GM18870 (cell line): ENCODE results near the gene SLC9A9.

Source experiments
- ATAC-seq: cut with Tn5 transposase; IDR thresholded peaks from one replicate; pipeline ENCODE4 v1.9.1; 2021; ENCODE audit warnings: moderate library complexity; ENCODE audit not compliant: unreplicated experiment

Gene SLC9A9

DNA sequence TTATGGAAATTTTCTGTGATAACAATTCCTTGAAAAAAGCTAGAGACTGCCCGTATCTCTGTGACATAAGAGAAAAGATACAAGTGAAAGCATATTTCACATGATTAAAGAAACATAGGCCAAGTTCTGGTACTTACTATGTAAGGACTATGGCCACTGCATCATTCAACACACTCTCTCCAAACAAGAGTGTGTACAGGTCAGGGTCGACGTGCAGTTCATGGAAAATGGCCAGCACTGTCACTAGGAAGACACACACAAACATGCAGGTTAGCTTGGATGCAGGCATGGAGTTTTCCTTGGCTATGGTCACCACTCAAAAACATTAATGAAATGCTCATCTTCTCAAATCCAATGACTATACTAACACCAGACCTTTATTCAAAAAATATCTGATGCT lies 196.2 kb downstream of the SLC9A9 start:
- ATAC-seq = no peak

DNA sequence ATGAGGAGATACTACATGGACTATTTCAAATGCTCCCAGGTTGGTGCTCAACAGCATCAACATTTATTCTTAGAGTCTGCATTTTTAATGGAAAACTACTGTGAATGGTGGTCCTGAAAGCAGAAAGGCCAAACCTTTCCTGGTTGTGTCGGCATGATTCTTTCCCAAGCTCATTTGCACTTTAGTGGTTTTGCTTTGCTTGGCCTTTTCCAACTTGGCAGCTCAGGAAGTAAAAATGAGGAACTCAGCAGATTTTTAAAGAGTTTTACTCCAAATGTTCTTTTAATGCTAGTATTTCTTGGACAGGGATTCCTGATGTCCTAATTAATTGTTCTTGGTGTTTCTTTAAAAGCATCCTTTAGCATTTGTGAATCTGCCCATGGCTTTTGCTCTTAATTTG lies 197.4 kb downstream of the SLC9A9 start:
- no peak for ATAC-seq

DNA sequence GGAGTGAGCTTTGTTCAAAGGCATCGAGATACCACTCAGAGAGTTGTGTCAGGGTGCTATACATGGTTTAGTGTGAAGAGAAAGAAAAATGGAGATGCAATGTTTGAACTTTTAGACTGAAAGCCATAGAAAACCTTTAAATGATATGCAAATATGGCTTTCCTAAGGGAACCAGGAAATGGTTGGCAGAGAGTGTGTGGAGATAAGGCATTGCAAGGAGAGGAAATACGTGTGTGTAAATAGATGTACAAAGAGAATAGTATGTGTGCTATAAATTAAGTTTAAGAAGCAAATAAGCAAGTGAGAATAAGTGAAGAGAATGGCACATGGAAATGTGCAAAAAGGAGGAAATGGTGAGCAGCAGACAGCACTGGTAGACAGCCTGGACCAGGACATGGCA lies 198.1 kb downstream of the SLC9A9 start:
- ATAC-seq = no peak

DNA sequence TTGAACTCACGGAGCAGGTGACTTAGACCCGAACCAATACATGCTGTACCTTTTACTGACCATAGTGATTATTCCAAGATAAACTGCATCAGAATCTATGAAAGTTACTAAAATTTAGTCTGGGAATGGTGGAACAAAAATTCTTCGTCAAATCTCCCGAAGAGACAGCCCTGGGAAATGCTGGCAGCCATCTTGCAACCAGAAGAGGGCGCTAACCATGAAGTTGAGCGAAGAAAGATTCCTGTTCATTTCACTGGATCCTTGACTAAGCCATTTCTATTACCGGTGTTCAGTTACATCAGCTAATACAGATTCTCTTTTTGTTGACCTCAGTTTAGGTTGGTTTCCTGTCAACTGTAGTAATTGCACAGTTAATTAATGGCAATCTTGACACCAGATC lies 199.6 kb downstream of the SLC9A9 start:
- ATAC-seq = no peak

DNA sequence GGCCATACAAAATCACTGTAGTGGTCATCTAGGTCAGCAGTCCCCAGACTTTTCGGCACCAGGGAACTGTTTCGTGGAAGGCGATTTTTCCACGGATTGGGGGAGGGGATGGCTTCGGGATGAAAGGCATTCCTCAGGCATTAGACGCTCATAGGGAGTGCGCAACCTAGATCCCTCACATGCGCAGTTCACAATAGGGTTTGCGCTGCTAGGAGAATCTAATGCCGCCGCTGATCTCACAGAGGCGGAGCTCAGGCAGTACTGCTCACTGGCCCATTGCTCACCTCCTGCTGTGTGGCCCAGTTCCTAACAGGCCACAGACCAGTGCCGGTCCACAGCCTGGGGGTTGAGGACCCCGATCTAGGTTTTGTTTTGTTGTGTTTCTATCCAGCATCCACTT lies 200.1 kb downstream of the SLC9A9 start:
- ATAC-seq = no peak

DNA sequence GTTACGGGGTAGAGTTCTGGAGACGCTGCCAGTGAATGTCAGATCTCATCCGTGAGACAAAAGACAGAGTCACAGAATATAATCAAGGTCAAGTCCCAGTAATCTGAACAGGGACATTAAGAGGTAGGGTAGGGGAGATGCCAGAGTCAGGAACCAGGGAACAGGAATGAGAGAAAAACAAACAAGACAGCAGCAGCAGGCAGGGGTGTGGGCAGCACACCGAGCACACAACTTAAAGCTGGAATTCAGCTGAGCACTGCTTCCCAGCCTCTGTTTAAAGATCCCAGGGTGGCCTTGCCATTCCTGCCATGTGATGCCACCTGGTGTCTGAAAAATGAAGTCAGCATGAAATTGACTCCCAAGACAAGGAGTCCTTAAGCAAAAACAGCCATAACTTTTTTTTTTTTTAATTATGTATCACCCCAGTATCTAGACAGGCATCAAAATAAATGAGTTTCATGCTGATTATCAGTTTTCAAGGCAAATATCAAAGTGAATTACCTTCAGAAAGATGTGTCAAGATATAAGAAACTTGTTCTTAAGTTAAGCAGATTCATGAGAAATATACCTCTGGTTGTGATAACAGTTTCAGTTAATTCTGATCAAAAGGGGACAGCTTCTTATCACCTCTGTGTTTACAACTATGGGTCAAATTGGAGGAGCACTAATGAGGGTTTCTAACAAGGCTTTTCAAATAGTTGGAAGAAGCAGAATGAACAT lies 203.7 kb downstream of the SLC9A9 start:
- no peak for ATAC-seq

DNA sequence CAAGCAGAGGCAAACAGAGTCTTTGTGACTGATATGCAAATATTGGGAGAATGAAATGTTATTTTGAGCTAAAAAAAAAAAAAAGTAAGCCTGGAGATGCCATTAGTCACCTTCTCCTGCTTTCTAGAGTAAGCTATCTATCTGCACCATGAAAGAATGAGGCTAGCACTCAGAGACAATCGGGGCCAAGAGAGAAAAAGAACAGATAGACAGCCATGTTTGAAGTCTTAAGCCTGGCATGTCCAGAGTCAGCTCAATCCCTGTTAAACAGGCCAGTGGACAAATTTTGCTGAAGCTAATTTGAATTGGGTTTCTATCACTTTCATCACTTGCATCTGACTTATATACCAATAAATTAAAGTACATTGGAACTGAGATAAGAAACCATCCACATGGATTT lies 204.4 kb downstream of the SLC9A9 start:
- ATAC-seq = no peak

DNA sequence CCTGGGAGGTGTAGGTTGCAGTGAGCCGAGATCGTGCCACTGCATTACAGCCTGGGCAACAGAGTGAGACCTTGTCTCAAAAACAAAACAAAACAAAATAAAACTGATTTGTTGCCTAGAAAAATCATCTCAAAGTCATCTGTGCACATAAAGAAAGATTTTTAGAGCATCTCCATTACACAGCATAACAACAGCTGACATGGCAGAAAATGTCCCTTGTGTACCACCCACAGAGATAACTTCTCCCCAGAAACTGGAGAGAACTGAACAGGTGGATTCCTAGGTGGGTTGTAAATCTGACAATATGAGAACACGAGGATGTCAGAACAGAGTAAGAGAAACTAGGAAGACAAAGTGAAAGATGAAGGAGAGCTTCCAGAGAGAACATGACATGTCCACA lies 207.5 kb downstream of the SLC9A9 start:
- no peak for ATAC-seq

DNA sequence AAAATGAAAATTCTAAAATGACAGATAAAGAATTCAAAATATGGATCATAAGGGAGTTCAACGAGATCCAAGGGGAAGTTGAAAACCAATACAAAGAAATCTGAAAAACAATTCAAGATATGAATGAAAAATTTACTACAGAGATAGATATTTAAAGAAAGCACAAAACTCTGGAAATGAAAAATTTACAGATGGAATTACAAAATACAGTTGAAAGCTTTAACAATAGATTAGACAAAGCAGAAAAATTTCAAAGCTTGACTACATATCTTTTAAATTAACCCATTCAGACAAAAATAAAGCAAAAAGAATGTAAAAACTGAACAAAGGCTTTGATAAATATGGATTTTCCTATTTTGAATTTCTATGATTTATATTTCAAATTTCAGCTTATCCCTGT lies 211.1 kb downstream of the SLC9A9 start:
- no peak for ATAC-seq

DNA sequence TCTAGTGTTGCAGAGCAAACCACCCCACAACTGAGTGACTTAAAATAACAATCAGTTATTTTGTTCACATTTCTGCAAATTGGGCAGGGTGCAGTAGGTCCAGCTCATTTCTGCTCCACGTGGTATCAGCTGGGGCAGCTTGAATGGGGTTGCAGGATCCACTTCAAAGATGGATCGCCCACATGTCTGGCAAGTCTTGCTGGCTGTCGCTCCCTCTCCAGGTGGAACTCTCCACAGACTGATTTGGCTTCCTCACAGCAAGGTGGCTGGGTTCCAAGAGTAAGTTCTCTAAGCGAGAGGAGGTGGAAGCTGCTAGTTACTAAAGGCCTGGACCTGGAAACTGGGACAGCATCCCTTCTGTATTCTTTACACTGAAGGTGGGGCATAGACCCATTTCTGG lies 213.3 kb downstream of the SLC9A9 start:
- no peak for ATAC-seq

DNA sequence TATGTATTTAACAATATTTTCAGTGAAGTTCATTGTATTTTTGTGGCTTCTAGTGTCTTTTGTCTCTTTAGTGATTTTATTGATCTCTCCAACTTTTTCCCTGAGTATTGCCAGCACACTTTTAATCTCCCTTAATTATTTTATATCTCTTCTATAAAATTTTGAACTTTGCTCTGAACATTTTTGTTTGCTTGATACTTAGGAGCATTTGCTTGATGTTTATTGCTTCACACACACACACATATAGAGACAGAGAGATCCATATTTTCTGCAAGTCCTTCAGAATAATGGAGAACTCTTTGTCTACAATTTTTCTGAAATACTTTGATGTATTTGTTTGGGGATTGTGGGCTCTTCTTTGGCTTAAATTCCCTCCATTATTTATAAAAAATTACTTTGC lies 213.8 kb downstream of the SLC9A9 start:
- no peak for ATAC-seq

DNA sequence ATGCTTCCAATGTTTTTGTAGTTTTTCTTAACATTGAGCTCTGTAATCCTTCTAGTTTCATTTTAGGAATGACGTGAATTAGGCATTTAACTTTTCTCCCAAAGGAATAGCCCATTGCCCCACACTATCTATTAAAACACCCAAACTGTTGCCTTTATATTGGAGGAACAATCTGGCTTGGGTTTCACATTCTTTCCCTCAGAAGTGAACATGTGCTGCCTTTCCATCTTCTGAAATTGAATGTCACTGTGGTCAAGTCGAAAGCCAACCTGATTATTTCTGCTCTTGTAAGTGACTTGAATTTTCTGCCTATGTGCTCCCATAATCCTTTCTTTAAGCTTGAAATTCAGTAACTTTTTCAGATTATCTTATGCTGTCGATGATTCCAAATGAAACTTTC lies 214.5 kb downstream of the SLC9A9 start:
- no peak for ATAC-seq

DNA sequence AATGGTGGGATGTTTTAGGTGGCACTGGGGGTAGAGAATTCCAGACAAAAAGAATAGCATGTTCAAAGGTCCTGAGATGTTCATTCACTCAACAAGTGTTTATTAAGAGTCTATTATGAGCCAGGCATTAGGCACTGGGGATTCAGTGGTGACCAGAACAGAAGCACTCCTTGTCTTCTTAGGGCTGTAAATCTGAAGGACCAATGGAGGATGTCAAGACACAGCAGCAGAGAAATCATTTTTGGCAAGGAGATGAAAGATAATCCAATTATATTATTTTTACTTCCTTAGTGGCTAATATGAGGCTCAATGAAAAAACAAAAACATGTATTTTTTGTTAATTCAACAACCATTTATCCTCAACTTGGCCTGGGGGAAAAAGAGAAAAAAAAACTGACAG lies 218.5 kb downstream of the SLC9A9 start:
- ATAC-seq = no peak

DNA sequence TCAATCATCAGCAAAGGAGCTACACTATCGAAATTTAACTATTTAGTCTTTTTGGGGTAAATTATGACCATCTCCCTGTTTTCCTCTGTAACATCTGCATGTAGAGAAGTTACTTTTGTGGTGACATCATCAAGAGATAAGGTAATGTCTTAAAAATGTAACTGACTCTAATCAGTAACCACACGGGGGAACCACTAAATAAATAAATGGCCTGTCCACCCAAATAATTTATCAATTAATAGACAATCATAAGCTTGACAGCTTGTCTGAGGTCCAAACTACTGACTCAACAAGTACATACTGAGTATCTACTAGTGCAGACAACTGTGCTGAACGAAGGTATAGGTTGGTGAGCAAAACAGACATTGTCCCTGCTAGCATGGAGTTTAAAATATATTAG lies 219.3 kb downstream of the SLC9A9 start:
- ATAC-seq = no peak

DNA sequence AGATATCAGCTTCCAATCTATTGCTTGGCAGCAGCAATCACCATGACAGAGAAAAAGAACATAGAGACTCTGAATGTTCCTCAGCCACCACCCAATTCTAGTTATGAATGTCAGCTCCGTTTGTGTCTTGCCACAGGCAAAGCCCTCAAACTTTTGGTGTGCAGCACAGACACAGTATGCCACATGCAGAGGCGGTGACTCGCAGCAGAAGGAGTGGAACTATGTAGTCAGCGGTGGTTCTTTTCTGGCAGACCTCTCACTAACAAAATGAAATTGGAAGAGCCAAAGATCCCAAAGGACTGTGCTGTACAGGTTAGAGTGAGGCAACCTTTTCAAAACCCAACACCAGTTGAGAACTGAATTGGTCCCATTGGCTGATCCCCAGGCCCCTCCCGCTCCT lies 220.9 kb downstream of the SLC9A9 start:
- no peak for ATAC-seq

DNA sequence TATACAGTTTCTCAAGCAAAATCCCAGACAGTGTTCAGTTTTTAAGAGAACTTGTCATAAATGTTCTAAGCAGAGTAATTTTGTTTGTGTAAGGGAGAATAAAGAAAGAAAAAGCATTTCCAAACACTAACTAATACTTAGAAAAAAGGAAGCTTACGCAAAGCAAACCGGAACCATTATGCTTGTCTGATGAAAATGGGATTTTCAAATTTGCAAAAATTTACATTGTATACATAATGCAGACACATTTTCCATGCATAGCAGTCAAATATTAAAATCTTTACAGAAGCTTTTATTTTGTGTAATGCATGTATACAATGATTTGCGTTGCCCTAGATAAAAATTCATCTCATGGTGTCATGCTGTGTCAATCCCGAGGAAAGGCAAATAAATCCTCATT lies 229.0 kb downstream of the SLC9A9 start:
- ATAC-seq = no peak

DNA sequence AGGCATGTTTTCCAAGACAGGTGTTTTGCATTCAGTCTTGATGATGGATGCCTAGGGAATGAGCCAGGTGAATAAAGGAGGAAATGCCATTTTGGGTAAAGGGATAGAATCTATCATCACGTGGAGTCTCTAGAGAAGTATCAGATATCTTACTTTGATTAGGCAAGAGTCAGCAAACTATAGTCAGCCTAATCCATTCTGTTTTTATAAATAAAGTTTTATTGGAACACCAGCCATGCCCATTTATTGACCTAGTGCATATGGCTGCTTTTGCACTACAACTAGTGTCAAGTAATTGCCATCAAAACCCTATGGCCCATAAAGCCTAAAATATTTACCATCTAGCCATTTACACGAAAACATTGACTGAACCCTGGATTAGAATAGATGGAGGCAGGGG lies 231.2 kb downstream of the SLC9A9 start:
- no peak for ATAC-seq

DNA sequence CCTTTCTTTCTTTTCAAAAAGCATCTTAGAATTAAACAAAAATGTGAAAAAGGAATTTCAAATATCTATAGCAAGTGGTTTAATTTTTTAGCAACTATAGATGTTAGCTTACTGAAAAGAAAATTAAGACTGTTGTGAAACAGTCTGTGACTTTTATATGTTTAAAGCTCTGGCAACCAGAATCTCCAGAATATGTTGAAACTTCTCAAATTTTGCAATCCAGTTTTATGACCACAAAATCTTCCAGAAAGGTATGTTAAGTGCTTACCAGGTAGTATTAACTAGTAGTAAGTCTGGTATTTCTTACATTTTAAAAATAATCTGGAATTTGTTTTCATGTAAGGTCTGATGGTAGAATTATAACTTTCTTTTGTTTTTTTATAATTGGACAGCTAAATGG lies 235.0 kb downstream of the SLC9A9 start:
- ATAC-seq = no peak

DNA sequence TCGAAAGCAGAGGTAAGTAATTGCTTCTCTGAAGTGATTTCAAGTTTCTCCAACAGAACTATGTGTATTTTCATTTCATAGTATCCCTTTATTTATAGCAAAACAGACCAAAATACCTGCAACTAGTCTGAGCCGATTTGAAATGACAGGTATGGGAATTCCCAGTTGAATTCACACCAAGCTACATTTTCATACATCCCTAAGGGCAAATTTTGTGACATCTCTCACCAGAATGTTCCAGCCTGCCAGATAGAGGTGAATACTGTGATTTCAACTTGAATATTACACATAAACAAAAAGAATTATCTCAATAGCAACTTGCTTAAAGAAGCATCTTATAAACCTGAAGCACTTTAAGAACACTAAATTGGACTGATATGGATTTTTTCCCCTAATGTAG lies 235.7 kb downstream of the SLC9A9 start:
- ATAC-seq = no peak

DNA sequence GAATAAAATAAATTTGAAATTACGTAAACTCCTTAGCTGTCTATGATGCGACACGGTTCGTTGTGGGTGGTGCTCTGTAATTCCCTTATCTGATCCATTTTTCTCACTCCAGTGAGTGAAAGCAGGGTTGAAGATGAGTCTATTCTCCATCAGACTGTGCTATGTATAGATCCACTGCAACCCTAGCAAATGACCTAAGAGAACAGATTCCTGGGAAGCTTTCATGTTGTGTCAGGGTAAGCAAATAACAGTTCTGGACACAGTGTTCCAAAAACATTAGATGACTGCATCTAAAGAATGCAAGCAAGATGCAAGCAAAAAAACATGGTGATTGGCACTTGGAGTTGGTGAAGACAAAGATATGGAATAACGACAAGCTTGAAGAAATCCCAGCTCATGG lies 239.3 kb downstream of the SLC9A9 start:
- ATAC-seq = no peak

DNA sequence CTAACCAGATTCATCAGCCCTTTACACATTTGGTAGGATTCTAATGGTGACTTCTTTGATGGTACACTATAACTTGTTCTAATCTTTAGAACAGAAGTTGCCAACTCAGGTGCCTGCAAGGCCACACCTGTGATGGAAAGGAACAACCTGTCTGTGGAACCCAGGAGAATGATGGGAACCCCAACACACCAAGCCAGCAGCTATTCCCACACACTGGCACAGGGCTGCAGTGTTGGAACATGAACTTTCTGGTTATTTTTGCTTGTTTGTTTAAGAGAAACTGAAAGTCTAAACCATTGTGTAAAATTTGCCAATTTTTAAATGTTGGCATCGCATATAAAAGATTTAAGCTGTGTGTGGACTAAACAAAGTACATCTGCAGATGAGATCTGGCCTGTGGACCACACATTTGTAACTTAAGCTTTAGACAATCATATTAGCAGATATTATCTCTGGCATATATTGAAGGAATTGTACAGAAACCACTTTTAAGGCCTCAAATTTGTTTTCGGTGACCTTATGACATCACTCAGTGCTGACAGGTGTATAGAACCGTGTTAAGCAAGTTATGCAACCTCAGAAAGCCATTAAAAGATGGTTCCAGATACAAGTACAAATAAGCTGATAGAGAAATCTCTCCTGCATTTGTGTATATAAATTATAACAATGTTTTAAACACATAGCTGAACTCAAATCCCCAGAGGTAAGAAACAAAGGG lies 242.9 kb downstream of the SLC9A9 start:
- no peak for ATAC-seq

DNA sequence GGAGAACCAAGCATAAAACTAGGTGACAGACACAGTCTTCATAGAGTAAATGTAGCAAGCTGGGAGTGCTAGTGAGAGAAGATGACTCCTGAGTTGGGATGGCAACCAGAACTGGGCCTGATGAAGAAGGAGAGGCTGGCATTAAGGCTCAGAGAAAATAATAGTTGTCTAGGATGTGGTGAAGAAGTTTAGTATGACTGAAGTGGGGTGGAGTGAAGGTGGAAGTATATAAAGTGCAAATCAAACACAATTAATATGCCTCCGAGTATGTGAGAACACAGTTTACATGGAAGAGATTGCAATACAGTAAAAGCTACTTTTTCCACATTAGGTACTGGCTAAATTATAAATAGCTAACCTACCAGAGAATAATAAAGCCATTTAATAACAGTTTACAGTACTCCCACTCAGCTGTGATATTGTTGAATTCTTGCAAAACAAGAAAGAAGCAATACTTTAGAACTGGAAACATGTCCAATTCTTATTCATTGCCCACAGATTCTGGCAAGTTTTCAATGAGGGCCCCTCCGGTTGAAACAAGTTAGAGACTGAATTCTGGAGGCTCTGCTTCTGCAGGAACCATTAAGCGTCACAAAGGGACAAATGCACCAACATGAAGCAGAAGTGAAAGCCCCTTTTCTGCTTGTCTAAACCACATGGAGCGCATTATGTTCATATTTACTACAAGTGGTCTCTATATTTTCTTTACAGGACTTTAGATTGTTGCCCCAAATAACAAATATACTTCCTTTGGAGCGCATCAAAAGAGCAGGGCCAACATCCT lies 243.7 kb downstream of the SLC9A9 start:
- ATAC-seq = peak; percentile 75
